Heart right ventricle (tissue), 16 donors: Measurements from ENCODE around the gene LRFN4. TPM values are rescaled to one million over a fixed set of nuclear protein-coding genes. Genes with fewer than 3 reads are reported as not detected.

Experiments
- ATAC-seq, 8 donors: fragments of 200-7000 bp; cut with Tn5 transposase; one replicate each; pipeline ENCODE4 v1.9.1; 2020; ENCODE audit warnings: mild to moderate bottlenecking in 8 of 8, moderate library complexity in 8 of 8, moderate number of reproducible peaks in 1 of 8
- DNase-seq, 2 donors: peaks; one replicate each; pipeline ENCODE4 v3.0.0-alpha.2; 2020
- H3K27ac ChIP-seq, 10 donors: fragments of 200-600 bp; sonication (generic) in 2 of 10; one replicate each; pipeline versions ENCODE4 v1.5.0 to v1.8.0; 2020 to 2022; ENCODE audit warnings: mild to moderate bottlenecking in 3 of 10
- H3K27me3 ChIP-seq, 7 donors: fragments of 200-600 bp; one replicate each; pipeline ENCODE4 v1.8.0; 2021 to 2022; ENCODE audit warnings: mild to moderate bottlenecking in 2 of 7
- H3K36me3 ChIP-seq, 9 donors: fragments of 200-600 bp; sonication (generic) in 1 of 9; one replicate each; pipeline versions ENCODE4 v1.5.0 to v1.8.0; 2020 to 2022; ENCODE audit warnings: mild to moderate bottlenecking in 2 of 9
- H3K4me1 ChIP-seq, 9 donors: fragments of 200-600 bp; sonication (generic) in 1 of 9; one replicate each; pipeline versions ENCODE4 v1.5.0 to v1.8.0; 2020 to 2022; ENCODE audit warnings: mild to moderate bottlenecking in 4 of 9
- H3K4me3 ChIP-seq, 10 donors: fragments of 200-600 bp; sonication (generic) in 2 of 10; one replicate each; pipeline versions ENCODE4 v1.5.0 to v1.8.0; 2020 to 2022; ENCODE audit warnings: mild to moderate bottlenecking in 7 of 10, moderate library complexity in 2 of 10
- H3K9me3 ChIP-seq, 11 donors: fragments of 200-600 bp in 10 of 11; sonication (generic) in 2 of 11; one replicate each; pipeline versions ENCODE4 v1.5.0 to v1.8.0; 2013 to 2022; ENCODE audit warnings: mild to moderate bottlenecking in 2 of 11, control low read depth in 1 of 11, moderate library complexity in 1 of 11
- WGBS, 2 donors: extraction: QIAGEN DNeasy Blood & Tissue Kit; methylation state at CpG; one replicate each; pipeline ENCODE4 v1.1.7; 2013; ENCODE audit warnings: inconsistent platforms in 1 of 2; 5-methylcytosine and 5-hydroxymethylcytosine counted together
- intact Hi-C, 10 donors: fragments of 100-400 bp; cut with DNase I; formaldehyde crosslinking; loops; one replicate each; pipeline versions ENCODE4 v1.11.1 to v1.14.2; 2022
- polyA plus RNA-seq, 2 donors: library from polyadenylated mRNA; stranded (reverse); fragments of 200-250 nt; gene quantifications; one replicate each; pipeline ENCODE4 v1.2.3, GENCODE V29; 2013
- total RNA-seq, 10 donors: library from RNA; stranded (reverse); fragmentation: NEBNext Ultra II Directional in 3 of 10; extraction: Animal tissue kit (Norgen Biotek cat#: 25700) in 3 of 10; gene quantifications; one replicate each; pipeline versions ENCODE4 v1.2.1 to v1.2.4, GENCODE V29; 2021 to 2023
- TF ChIP-seq, protein P1 (sequence below), 9 donors: fragments of 200-600 bp; sonication (generic) in 2 of 9; IDR thresholded peaks; one replicate each; pipeline versions ENCODE4 v1.5.0 to v1.8.0; 2021 to 2022; ENCODE audit warnings: antibody characterized with exemption in 9 of 9, mild to moderate bottlenecking in 5 of 9, moderate library complexity in 1 of 9
- donor health status: Arrhythmogenic right ventricular cardiomyopathy.
- donor health status: ischemic (EF 13 %, LVEDD 7.1; RV severe dilation, severe dysfunction).
- donor health status: healthy with polysubstance abuse.
- donor health status: DM: no; HTN: yes; CAD: no.
- donor health status: DM: no; HTN: no; CAD: no.
- donor health status: ischemic (EF 25% LVEDD 6.9; RV normal size, moderate dysfunction).
- donor health status: ischemic (EF 25% LVEDD 5.7; RV mildly dilated, moderate dysfunction).
- donor health status: healthy.
- donor health status: DM: yes; HTN: yes; CAD: no.
- donor health status: Ischemic cardiomyopathy.
- donor health status: ischemic (EF 35%, LVEDD 5.7; RV mildly dilated, moderate dysfunction).
- donor health status: nonischemic (EF 11% LVEDD 7.7; RV severe dilation, severe dysfunction).
- donor health status: DM: yes; HTN: yes; CAD: no.
- donor health status: PGD.
- donor health status: ischemic (EF 29% LVEDD 5.4; RV normal size, mild dysfunction).
- donor health status: nonischemic (EF 23%, LVEDD 6.1; RV moderate dilation, normal function).

The LRFN4 gene
- total and polyA plus RNA-seq, 12 donors: 9.1 to 33.1 (median 13.9) TPM

DNA sequence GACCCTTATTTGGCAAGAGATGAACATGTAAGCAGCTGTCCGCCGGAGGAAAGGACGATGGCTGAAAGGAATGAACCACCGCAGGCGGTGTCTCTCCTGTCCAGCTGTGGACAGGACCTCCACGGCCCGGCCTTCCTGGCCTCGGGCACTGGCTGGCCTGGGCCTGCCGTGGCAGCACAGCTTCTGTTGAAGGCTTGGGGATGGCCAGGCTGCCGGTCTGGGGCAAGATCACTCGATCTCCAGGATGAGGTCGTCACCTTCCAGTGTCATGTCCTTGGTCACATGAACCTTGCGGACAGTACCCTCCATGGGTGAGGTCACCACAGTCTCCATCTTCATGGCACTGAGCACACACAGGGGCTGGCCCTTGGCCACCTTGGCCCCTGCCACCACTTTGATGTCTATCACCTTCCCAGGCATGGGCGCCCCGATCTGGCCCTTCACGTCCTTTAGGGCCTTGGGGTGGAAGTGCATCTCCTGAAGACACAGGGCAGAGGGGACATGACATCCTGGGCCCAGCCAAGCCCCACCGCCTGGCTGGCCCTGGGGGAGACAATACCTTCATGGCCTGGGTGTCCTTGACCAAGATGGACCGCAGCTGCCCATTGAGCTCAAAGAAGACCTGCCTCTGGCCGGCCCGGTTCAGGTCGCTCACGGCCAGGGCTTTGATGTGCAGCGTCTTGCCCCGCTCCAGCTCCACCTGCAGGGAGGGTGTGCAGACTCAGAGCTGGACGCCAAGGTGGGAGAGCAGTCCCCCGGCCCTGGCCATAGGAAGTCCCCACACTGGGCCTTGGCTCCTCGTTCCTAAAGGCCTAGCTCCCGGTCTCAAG, 8.0 kb upstream of the LRFN4 start:
- H3K27me3 ChIP-seq: no peaks in the 10 kb centered on the region
- 88 to 89% methylated on average over 28 of the region's 28 CpGs for WGBS, 2 donors

DNA sequence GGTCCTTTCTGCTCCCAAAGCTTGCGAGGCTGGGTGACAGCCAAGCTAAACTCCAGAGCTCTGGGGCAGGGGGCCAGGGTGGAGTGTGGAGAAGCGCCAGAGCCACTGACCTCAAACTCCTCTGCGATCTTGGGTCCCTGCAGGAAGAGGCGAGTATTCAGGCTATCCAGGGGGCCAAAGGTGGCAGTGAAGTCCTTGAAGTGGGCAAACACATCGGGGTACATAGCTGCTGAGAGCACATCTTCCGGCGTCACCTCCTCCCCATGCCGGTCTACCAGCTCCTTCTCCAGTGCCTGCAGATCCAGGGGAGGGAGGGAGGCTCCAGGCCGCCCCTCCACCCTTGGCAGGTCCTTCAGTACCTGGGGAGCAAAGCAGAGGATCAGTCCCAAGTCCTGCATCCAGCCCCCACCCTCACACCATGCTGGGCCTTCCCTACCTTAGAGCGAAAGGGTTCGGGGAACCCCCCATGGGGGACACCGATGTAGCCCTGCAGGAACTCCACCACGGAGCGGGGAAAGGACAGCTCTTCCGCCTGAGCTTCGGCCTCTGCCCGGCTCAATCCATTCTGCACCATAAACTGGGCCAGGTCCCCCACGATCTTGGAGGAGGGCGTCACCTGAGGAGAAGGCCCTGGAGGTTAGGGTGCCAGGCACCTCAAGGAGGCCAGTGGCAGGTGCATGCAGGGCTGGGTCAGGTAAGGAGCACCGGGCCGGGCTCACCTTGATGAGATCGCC, 7.2 kb upstream of the LRFN4 start:
- peaks cover 0 to 46% (median 6%) of the 10 kb centered on the region in 9 donors for H3K36me3 ChIP-seq
- DNase-seq (no peak), ATAC-seq (no peak)
- no peaks in the 10 kb centered on the region for H3K27me3 ChIP-seq
- no peak overlapping the region for H3K27ac ChIP-seq
- H3K4me1 ChIP-seq: peaks cover 0 to 6% (median 2%) of the 10 kb centered on the region in 9 donors
- intact Hi-C loops: loop anchor here in 1 of 10 donors (10.0 kb wide), 1 partner anchor 275 kb away; no protein-coding TSS in a partner anchor
- WGBS, 2 donors: 90 to 93% methylated on average over 22 of the region's 22 CpGs
- TF ChIP-seq, protein P1, sequence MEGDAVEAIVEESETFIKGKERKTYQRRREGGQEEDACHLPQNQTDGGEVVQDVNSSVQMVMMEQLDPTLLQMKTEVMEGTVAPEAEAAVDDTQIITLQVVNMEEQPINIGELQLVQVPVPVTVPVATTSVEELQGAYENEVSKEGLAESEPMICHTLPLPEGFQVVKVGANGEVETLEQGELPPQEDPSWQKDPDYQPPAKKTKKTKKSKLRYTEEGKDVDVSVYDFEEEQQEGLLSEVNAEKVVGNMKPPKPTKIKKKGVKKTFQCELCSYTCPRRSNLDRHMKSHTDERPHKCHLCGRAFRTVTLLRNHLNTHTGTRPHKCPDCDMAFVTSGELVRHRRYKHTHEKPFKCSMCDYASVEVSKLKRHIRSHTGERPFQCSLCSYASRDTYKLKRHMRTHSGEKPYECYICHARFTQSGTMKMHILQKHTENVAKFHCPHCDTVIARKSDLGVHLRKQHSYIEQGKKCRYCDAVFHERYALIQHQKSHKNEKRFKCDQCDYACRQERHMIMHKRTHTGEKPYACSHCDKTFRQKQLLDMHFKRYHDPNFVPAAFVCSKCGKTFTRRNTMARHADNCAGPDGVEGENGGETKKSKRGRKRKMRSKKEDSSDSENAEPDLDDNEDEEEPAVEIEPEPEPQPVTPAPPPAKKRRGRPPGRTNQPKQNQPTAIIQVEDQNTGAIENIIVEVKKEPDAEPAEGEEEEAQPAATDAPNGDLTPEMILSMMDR (IDR thresholded peaks at IDR 0.05): no peak
- no peak overlapping the region for H3K4me3 ChIP-seq
- H3K9me3 ChIP-seq: no peaks in the 10 kb centered on the region

More for the DNA sequence above, 8.0 kb upstream of the LRFN4 start:
- DNase-seq: no peak
- intact Hi-C loops: loop anchor here in 1 of 10 donors (10.0 kb wide), 1 partner anchor 274 kb away; no protein-coding TSS in a partner anchor
- peaks cover 0 to 46% (median 6%) of the 10 kb centered on the region in 9 donors for H3K36me3 ChIP-seq
- H3K27ac ChIP-seq: no peak overlapping the region
- H3K9me3 ChIP-seq: no peaks in the 10 kb centered on the region
- ATAC-seq: no peak
- H3K4me3 ChIP-seq: no peak overlapping the region
- peaks cover 5 to 14% (median 10%) of the 10 kb centered on the region in 9 donors for H3K4me1 ChIP-seq
- TF ChIP-seq, protein P1 (IDR thresholded peaks at IDR 0.05): no peak

DNA sequence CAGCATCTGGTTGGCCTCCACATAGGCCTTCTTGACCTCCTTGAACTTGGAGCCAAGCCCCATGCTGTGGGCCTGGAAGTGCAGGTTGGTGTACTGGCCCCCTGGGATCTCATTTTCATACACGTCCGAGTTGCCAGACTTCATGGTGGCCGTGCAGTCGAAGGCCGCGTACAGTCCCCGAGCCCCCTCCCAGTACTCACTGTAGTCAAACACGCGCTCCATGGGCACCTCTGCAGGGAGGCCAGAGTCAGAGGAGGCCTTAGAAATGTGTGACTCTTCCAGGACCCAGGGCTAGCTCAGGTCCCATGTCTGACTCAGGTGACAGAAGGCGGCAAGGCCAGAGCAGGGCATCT, 6.7 kb upstream of the LRFN4 start:
- WGBS, 2 donors: 89 to 93% methylated on average over 10 of the region's 10 CpGs
- TF ChIP-seq, protein P1 (IDR thresholded peaks at IDR 0.05): no peak
- no peak overlapping the region for H3K27ac ChIP-seq
- H3K9me3 ChIP-seq: no peaks in the 10 kb centered on the region
- ATAC-seq: no peak
- H3K4me1 ChIP-seq: peaks cover 0 to 3% (median under 1%) of the 10 kb centered on the region in 9 donors
- peaks cover 0 to 41% (median 6%) of the 10 kb centered on the region in 9 donors for H3K36me3 ChIP-seq
- no peaks in the 10 kb centered on the region for H3K27me3 ChIP-seq
- no peak for DNase-seq
- no peak overlapping the region for H3K4me3 ChIP-seq
- intact Hi-C loops: no loop called here

DNA sequence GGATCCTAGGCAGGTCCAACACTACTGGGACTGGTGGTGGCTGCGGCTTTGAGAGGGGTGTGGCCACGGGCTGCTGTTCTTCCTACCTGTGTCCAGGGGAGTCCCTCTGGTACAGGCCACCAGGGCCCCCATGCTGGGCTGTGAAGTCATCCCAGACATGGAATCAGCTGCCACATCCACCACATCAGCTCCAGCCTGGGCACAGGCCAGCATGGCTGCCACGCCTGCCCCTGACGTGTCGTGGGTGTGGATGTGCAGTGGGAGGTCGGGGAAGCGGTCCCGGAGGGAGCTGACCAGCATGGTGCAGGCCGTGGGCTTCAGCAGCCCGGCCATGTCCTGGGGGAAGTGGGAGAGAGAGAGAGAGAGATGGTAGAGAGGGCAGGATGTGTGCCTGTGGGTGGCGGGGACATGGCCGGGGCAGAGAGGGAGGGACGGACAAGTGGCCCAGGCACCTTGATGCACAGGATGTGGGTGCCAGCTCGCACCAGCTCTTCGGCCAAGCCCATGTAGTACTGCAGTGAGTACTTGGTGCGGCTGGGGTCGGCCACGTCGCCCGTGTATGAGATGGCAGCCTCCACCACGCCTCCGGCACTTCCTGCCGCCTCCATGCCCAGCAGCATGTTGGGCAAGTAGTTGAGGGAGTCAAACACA, 6.2 kb upstream of the LRFN4 start:
- Histone ChIP-seq H3K27ac (no peak overlapping the region), H3K4me3 (no peak overlapping the region), H3K27me3 (no peaks in the 10 kb centered on the region), H3K36me3 (peaks cover 0 to 36% (median 6%) of the 10 kb centered on the region in 9 donors), H3K4me1 (peaks cover 0 to 8% (median 5%) of the 10 kb centered on the region in 9 donors), H3K9me3 (no peaks in the 10 kb centered on the region)
- WGBS, 2 donors: 91% methylated on average over 20 to 23 of the region's 23 CpGs
- no peak for ATAC-seq
- TF ChIP-seq, protein P1 (IDR thresholded peaks at IDR 0.05): no peak
- intact Hi-C loops: no loop called here
- no peak for DNase-seq
